GM18505 (cell line): ENCODE results near the gene RCAN2.

Source experiments
- ATAC-seq: cut with Tn5 transposase; IDR thresholded peaks from one replicate; pipeline ENCODE4 v1.9.1; 2021; ENCODE audit not compliant: unreplicated experiment
- POLR2A ChIP-seq: IDR thresholded peaks from 4 replicates; pipeline ENCODE4 v1.6.1; 2011; ENCODE audit warnings: borderline replicate concordance; ENCODE audit not compliant: insufficient read depth, insufficient read length; ENCODE audit errors: extremely low read depth

Gene RCAN2

GRCh38 chr6:46443623-46444022 is 47.6 kb downstream of the RCAN2 start:
- ATAC-seq: no peak
- no peak for TF ChIP-seq POLR2A

GRCh38 chr6:46440641-46441040 is 50.6 kb downstream of the RCAN2 start:
- no peak for ATAC-seq
- no peak for TF ChIP-seq POLR2A

GRCh38 chr6:46440141-46440540 is 51.1 kb downstream of the RCAN2 start:
- no peak for TF ChIP-seq POLR2A

GRCh38 chr6:46438245-46438644 is 53.0 kb downstream of the RCAN2 start:
- ATAC-seq: no peak
- TF ChIP-seq POLR2A: no peak

More at GRCh38 chr6:46440141-46440540, 51.1 kb downstream of the RCAN2 start:
- ATAC-seq: no peak

- ATAC-seq: no peak
- no peak for TF ChIP-seq POLR2A
These were observed 53.5 kb downstream of the RCAN2 start for GRCh38 chr6:46437671-46438221.

GRCh38 chr6:46422619-46423018 is 68.6 kb downstream of the RCAN2 start:
- ATAC-seq: no peak

GRCh38 chr6:46421939-46422338 is 69.3 kb downstream of the RCAN2 start:
- ATAC-seq: no peak
- TF ChIP-seq POLR2A: no peak

More at GRCh38 chr6:46422619-46423018, 68.6 kb downstream of the RCAN2 start:
- no peak for TF ChIP-seq POLR2A

- ATAC-seq: no peak
- no peak for TF ChIP-seq POLR2A
These were observed 70.2 kb downstream of the RCAN2 start for GRCh38 chr6:46420921-46421638.

- ATAC-seq: no peak
- no peak for TF ChIP-seq POLR2A
These were observed 71.7 kb downstream of the RCAN2 start for GRCh38 chr6:46419576-46420002.

GRCh38 chr6:46414398-46414797 is 76.9 kb downstream of the RCAN2 start:
- ATAC-seq: no peak
- no peak for TF ChIP-seq POLR2A

- TF ChIP-seq POLR2A: no peak
- no peak for ATAC-seq
These were observed 78.6 kb downstream of the RCAN2 start for GRCh38 chr6:46412662-46413061.

GRCh38 chr6:46411456-46412197 is 79.6 kb downstream of the RCAN2 start:
- no peak for ATAC-seq
- no peak for TF ChIP-seq POLR2A

- TF ChIP-seq POLR2A: no peak
- no peak for ATAC-seq
These were observed 80.8 kb downstream of the RCAN2 start for GRCh38 chr6:46410334-46410953.
